Activated T-cell treated with anti-CD3 and anti-CD28 coated beads for 48 hours (primary cell): ENCODE results near the gene TNRC6A.
"Not testable (repeated sequence)": the region's sequence is repeated elsewhere in the genome, so short reads cannot be mapped to it uniquely, and the experiment has no call there.

Experiments used
- DNase-seq: peaks from one replicate; pipeline ENCODE4 v3.0.0-alpha.2; 2020; ENCODE audit warnings: low read depth

The TNRC6A gene

DNA sequence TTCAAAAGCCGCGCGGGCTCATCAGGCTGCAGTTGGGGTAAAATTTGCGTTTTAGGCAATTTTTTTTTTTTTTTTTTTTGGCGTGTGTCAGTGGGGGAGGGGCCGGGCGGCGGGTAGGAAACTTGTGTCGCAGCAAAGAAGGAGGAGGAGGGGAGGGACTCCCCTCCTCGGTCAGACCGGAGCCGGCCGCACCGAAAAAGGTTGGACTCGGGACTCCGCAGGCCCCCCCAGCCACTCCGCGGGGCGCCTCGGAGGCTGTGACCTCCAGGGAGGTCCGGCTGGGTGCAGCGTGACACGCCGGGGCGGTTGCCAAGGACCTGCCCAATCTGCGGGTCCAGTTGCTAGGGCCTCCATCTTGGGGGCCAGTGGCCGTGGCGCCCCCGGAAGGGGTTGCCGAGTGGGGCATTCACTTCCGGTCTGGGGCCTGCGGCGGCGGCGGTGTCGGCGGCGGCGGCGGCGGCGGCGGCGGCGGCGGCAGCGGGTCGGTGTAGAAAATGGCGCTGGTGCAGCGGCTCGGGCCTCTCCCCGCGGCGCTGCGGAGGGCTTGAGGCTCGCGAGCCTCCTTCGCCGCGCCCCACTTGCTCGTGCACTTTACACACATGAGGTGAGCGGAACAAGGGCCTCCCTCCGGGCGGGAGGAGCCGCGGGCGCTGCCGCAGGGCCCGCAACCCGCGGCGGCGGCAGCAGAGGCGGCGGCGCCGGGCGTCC is at the start of gene TNRC6A:
Gene TNRC6A (plus strand): TSS at position 409 of the 708 bp plus-strand sequence. CDS start 191 bp downstream, at position 600.
- DNase-seq, result peak; percentile 83

DNA sequence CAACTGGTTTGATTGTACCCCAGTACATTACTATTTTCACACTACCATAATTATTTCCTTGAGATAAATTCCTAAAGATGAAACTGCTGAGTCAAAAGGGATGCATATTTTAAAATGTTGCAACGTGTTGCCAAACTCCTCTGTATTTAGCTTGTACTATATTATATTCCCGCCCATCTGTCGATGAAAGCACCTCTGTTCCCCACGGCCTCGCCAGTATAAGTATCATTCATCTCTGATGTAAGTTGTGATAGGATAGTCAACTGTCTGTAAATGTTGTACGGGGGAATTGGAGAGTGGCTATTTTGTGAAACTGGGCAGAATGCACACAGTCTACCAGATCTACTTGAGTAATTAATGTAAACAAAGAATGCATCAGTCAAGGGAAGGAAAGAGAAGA is 47.7 kb upstream of the TNRC6A start:
- DNase-seq, result no peak

DNA sequence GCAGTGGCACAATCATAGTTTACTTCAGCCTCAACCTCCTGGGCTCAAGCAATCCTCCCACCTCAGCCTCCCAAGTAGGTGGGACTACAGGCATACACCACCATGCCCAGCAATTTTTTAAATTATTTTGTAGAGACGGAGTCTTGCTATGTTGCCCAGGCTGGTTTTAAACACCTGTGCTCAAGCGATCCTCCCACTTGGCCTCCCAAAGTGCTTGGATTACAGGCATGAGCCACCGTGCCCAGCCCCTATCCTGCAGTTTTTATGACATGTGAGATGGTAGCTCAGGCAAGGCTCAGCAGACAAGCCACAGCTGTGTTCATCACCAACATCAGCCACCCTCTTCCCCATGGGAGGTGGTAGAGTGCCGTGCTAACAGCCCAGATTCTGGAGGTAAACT is 46.2 kb upstream of the TNRC6A start:
- no peak for DNase-seq

DNA sequence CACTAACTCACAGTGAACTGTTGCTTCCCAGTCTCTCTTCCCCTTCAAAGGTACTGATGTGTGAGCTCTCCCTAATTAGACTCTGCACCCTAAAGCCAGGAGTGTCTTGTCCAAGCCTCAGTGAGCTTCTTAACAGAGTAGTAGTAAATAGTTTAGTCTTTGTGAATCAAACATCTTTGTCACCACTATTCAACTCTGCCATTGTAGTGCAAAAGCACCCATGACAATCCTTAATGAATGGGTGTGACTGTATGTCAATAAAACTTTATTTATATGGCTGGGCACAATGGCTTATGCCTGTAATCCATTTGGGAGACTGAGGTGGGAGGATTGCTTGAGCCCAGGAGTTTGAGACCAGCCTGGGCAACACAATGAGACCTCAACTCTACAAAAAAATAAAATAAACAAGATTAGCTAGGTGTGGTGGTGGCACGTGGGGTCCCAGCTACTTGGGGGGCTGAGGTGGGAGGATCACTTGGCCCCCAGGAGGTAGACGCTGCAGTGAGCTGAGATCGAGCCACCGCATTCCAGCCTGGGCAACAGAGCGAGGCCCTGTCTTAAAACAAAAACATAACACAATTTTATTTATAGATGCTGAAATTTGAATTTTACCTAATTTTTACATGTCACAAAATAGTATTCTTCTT is 45.5 kb upstream of the TNRC6A start:
- no peak for DNase-seq

DNA sequence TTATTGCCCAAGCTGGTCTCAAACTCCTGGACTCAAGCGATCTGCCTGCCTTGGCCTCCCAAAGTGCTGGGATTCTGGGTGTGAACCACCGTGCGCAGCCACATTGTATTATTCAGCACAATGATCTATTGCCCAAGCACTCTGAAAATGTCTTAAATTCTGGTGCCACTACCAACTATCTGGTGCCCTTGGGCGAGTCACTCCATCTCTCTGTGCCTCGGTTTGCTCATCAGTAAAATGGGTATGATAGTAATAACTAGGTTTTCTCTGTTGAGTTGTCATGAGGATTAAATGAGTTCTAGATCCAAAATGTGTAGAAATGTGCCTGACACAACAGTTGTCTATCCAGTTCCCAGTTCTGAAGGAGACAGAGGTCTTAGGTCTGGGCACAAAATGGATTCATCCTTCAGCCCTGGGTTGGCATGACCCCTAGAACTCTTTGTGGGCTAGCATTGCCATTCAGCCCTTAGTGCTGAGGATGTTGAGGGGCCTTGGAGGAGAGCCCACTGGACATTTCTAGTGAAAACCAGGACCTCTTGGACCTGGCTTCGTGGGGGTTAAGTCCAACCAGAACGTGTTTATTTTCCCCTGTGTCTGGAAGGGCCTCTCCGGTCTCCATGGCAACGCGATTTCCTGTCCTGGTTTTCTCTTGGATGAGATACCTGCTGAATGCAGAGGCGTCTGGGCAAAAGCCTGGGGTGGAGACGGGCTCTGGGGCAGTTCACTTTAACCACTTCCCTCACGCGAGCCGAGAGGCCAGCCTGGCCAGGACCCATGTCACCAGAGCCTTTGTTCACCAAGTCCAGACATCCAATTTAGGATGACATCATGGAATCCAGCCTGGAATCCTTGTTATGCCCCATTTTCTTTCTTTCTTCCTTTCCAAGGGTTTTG is 43.7 kb upstream of the TNRC6A start:
- DNase-seq, result no peak

DNA sequence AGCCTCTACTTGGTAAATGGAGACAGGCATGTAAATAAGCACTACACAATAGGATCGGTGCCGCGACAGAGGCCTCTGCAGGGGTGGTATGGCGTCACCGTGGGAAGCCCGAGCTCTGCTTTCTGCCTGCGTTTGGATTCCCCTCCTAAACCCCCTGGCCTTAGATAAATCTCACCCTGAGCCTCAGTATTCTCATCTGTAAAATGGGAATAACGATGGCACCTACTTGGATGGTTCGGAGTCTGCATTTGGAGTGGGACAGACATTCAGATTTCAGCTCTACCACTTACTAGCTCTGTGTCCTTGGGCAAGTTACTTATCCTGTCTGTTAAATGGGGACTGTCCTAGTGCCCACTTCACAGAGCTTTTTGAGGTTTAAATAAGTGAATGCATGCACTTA is 42.8 kb upstream of the TNRC6A start:
- no peak for DNase-seq

DNA sequence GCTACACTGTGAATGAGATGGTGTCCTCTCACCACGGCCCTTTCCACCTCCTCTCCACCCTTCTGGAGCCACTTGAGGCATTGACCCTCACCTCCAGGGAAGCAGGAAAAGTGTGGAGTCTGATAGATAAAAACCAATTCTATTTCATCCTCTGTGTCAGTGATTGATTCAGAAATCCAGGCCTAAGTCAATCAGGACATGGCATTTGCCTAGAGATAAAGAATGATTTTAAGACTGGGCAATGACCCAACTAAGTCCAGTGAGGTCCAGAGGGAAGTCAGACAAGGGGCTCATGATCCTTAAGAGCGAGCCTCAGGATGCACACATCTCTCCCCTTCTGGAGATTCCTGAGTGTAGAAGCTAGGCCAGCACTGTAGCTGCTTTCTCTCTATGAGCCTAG is 41.1 kb upstream of the TNRC6A start:
- no peak for DNase-seq

DNA sequence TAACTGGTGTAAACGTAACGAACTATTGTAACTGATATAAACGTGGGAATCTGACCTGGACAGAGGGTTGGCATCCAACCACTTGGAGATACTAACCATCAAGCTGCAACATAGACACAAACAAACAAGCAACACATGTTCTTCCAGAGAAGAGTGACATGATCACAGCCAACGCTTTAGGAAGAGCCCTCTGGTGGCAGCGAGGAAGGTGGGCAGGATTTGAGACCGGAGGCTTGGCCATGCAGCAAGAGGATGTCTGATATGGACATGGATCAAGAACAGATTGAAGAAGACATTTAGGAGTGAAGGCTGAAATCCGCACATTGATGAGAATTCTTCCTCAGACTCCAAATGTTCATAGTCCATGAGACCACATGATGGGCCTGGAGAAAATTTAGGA is 40.3 kb upstream of the TNRC6A start:
- no peak for DNase-seq

DNA sequence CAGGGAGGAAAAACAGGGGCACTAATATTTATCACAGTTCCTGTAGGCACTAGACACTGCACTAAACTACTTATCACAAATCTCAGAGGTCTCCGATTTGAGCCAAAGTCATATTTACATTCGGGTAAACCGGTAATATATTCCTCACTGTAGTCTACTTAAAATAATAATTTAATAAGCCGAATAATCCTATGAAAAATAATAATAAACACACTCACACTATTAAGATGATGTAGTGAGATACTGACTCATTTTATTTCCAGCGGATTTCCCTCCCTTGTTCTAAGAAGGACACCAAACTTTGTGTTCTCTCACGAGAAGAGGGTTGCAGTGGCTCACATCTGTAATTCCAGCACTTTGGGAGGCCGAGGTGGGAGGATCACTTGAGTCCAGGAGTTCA is 36.6 kb upstream of the TNRC6A start:
- no peak for DNase-seq

DNA sequence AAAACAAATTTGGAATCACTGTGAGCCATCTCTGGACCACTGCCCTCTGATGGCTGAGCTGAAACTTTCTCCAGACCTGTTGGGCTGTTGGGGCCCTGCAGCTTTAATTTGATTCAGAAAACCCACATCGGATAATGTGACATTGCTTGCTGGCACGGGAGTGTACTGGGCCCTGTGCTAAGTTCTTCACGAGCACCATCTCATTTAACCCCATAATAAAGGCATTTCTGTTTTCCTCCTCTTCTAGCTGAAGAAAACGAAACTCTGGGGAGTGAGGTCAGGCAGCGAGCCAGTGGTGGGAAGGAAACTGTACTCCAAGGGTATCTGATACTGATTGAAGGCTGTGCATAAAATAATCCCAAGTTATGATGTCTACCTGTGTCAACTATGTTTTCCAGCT is 34.5 kb upstream of the TNRC6A start:
- DNase-seq, result no peak

DNA sequence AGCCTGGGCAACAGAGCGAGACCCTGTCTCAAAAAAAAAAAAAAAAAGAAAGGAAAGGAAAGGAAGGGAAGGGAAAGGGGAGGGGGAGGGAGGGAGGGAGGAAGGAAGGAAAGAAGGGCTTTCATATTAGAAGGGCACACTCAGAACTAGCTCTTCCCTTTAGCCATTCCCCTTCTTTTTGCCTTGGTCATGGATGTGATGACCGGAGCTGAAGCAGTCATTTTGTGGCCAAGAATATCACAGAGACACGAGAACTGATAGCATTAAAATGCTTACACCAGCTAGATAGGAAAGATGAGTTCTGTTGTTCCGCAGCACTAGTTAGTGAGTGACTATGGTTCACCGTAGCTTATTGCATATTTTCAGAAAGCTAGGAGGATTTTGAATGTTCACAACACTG is 32.8 kb upstream of the TNRC6A start:
- no peak for DNase-seq

DNA sequence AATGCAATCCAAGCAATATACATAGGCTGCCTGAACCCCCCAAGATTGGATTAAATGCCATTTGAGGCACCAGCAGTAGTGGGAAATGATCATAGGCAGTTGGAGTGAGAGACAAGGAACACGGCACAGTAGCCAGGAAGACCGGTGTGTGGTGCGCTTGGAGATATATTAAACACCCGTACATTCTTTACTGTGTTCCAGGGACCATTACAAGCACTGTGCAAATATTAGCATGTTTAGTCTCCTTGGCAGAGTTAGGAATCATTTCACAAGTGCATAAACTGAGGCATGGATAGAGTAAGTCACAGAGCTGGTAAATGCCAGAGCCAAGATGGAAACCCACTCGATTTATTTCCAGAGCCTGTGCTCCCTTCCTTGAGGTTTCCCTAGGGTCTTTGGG is 31.1 kb upstream of the TNRC6A start:
- DNase-seq, result no peak

DNA sequence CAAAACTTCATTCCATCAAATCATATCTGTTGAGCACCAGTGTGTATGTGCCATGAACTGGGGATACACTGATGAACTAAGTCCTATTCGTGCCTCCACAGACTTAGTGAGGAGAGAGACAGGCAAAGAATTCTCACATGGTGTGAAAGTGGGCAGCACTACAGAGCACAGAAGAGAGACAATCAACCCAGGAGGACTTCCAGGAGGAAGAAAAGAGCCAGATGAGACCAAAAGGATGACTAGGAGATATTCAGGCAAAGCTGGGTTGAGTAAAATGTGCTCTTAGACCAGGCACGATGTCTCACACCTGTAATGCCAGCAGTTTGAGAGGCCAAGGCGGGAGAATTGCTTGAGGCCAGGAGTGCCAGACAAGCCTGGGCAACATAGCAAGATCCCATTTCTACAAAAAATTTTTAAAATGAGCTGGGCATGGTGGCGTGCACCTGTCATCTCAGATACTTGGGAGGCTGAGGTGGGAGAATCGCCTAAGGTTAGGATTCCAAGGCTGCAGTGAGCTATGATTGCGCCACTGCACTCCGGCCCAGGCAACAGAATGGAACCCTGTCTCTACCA is 30.2 kb upstream of the TNRC6A start:
- DNase-seq, result no peak

DNA sequence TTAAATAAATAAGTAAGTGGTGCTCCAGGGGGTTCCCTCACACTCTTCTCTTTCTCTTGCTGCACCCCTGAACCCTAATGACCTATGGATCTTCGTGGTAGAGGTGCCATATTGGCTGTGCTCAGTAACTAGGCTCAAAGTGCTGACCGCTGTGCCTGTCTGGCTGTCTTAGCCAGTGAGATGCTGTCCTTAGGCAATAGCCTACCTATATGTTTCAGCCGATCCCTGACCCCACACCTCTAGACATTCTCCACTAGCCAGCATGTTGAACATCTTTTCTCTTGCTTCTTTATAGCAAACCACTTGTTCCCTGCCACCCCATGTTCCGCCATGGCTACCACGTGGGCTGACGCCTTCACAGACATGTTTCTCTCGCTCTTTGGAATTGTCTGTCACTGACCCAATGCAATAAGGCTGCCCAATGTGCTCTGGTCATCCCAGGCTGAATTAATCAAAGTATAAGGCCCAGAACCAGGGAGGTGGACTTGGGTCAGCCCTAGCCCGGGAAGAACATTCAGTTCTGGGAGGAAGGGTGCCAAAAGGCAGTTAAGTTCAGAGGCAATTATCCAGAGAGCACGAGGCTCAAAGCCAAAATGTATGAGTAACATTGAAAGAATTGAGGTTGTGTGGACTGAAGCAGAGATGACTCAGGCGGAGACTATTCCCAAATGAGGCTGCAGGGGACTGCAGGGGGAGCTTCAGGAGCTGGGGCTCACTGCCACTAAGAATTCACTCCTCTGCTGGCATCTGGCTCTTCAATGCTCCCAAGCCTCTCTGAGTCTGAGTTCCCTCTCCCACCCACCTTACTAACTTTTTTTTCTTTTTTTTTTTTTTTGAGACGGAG is 28.7 kb upstream of the TNRC6A start:
- DNase-seq, result no peak

DNA sequence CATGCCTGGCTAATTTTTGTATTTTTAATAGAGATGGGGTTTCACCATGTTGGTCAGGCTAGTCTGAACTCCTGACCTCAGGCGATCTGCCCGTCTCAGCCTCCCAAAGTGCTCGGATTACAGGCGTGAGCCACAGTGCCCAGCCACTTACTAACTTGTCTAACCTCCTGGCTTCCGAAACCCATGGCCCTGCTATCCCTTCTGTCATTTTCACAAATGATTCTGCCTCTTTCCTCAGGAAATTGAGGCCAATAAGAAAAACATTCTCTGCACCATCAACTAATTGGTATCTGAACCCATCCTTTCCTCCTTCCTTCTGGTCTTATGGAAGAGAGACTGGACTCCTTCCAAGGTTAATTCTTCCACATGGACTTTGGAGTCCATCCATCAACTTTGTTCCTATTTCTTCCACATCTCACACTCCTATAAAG is 27.9 kb upstream of the TNRC6A start:
- no peak for DNase-seq

DNA sequence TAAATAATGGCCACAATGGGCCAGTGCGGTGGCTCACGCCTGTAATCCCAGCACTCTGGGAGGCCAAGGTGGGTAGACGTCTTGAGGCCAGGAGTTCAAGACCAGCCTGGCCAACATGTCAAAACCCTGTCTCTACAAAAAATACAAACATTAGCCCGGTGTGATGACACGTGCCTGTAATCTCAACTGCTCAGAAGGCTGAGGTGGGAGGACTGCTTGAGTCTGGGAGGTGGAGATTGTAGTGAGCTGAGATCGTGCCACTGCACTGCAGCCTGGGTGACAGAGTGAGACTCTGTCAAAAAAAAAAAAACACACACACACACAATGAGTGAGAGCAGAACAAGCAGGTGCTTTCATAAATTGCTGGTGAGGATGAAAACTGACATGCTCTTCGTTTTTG is 21.7 kb upstream of the TNRC6A start:
- not testable (repeated sequence) for DNase-seq

DNA sequence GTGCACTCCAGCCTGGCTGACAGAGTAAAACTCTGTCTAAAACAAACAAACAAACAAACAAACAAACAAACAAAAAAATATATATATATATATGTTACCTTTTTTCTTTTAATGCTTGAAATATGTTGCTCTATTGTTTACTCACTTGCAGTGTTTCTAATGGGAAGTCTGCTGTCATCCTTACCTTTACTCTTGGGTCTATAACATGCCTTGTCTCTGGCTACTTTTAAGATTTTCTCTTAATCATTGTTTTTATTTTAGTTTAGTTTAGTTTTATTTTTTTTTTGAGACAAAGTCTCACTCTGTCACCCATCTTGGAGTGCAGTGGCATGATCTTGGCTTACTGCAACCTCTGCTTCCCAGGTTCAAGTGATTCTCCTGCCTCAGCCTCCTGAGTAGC is 16.1 kb upstream of the TNRC6A start:
- no peak for DNase-seq

DNA sequence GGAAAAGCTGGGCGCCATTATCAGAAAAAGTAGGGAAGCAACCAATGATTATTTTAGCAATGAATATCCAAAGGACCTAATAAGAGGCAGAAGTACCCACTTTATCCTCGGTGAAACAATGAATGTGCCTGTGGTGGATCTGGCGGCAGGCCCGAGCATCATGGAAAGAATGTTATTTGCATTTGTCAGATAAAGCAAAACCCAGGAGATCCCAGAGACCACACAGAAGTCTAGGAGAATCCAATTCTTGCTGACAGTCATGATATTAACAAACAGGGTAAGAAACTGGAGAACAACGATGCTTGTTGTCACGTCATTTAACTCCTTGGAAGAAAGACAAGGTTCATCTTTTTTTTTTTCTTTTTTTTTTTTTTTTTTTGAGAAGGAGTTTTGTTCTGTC is 12.0 kb upstream of the TNRC6A start:
- DNase-seq, result no peak

DNA sequence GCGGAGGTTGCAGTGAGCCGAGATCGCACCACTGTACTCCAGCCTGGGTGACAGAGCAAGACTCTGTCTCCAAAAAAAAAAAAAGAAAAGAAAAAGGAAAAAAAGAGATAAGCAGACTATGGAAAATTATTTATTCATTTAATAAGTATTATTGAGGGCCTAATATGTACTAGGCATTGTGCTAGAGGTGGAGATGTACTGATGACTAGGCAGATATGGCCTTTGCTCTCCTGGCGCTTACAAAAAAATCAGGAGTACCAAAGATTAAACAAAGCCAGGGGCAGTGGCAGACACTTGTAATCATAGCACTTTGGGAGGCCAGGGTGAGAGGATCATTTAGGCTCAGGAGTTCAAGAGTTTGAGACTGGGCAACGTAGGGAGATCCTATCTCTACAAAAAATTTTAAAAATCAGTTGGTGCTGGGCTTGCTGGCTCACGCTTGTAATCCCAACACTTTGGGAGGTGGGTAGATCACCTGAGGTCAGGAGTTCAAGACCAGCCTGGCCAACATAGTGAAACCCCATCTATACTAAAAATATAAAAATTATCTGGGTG is 10.4 kb upstream of the TNRC6A start:
- DNase-seq, result no peak

DNA sequence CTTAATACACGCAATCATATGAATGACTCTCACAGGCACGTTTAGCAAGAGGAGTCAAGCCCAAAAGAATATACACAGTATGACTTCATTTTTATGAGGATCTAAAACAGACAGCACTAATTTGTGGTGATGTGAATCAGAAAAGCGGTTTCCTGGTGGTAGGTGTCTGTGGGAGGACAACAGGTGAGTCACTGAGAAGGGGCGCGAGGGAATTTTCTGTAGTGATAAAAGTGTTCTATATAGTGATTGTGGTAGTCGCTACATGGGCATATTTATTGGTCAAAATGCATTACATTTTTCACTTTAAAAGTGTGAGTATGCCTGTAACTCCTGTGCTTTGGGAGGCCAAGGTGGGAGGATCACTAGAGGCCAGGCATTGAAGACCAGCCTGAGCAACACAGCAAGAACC is 7.6 kb upstream of the TNRC6A start:
- peak; percentile 49 for DNase-seq

DNA sequence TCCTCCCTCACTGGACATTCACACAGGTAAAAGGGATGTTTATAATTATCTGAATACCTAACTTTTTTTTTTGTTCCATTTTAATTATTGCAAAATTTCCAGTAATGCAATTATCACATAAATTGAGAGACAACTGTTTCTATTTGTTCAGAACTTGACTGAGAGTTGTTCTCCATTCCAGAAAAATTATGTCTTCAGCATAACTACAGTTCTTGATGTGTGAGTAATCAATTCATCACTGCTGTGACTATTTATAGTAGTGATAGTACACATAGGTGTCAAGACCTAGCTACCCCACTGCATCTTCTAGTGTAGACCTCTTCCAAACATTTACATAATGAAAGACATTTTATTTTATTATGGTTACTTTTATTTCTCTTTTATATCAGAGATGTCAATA is 5.8 kb upstream of the TNRC6A start:
- DNase-seq, result no peak
